HG03378 (cell line): ENCODE measurements around the gene GTPBP2.

Source experiments
- ATAC-seq: cut with Tn5 transposase; IDR thresholded peaks from one replicate; pipeline ENCODE4 v1.9.1; 2021; ENCODE audit warnings: mild to moderate bottlenecking, moderate library complexity; ENCODE audit not compliant: unreplicated experiment

Gene GTPBP2

GRCh38 chr6:43582911-43583310 is 46.2 kb downstream of the GTPBP2 start:
- no peak for ATAC-seq

- ATAC-seq, result no peak
Measured at GRCh38 chr6:43579171-43579570, 49.9 kb downstream of the GTPBP2 start.

GRCh38 chr6:43578748-43579147 is 50.3 kb downstream of the GTPBP2 start:
- no peak for ATAC-seq

GRCh38 chr6:43575772-43576551 is 53.1 kb downstream of the GTPBP2 start, which contains the start of the genes POLH and XPO5:
Gene POLH, plus strand, starts transcription at chr6:43576185. Its CDS starts 6,135 bp downstream, at chr6:43582320.
Gene XPO5, minus strand, starts transcription at chr6:43576038. Its CDS starts 174 bp downstream, at chr6:43575864.
- ATAC-seq, result peak; percentile 61

- no peak for ATAC-seq
Measured at GRCh38 chr6:43575105-43575771, 53.8 kb downstream of the GTPBP2 start.

GRCh38 chr6:43572015-43572414 is 57.0 kb downstream of the GTPBP2 start:
- no peak for ATAC-seq

- no peak for ATAC-seq
Measured at GRCh38 chr6:43570876-43571441, 58.1 kb downstream of the GTPBP2 start.
